NB4 (cell line): ENCODE data around the gene NFATC2.
A peak's percentile ranks its signal among the peaks of the same experiment; 100 is the strongest.

Source experiments
- CTCF ChIP-seq: IDR thresholded peaks from one replicate; pipeline ENCODE4 v1.5.1; 2012; ENCODE audit warnings: low read depth, low read length
- MYC ChIP-seq: IDR thresholded peaks from 2 replicates; pipeline ENCODE4 v1.6.1; 2011; ENCODE audit warnings: low read depth, low read length
- POLR2A ChIP-seq: IDR thresholded peaks from 2 replicates; pipeline ENCODE4 v1.6.1; 2011; ENCODE audit warnings: mild to moderate bottlenecking; ENCODE audit not compliant: insufficient read length; ENCODE audit errors: extremely low read depth
- TF ChIP-seq, protein P1 (sequence below): IDR thresholded peaks from 2 replicates; pipeline ENCODE4 v1.6.1; 2011; ENCODE audit warnings: low read depth, low read length

DNA sequence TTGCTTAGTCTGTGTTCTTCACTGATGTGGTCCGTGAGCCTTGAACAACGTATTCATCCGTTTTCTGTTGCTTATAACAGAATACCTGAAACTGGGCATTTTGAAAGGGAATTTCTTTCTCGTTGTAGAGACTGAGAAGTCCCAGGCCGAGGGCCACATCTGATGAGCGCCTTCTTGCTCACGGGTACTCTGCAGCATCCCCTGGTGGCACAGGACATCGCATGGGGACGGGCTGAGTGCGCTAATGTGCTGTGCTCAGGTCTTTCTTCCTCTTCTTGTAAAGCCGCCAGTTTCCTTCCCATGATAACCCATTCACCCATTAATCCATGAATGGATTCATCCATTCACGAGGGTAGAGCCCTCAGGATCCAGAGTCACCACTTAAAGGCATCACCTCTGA lies 161.0 kb downstream of the NFATC2 start:
- TF ChIP-seq CTCF = peak; percentile 3
- TF ChIP-seq, protein P1, sequence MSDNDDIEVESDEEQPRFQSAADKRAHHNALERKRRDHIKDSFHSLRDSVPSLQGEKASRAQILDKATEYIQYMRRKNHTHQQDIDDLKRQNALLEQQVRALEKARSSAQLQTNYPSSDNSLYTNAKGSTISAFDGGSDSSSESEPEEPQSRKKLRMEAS = no peak
- no peak for TF ChIP-seq POLR2A
- TF ChIP-seq MYC = no peak
